Mesenchymal stem cell (in vitro differentiated cells and primary cell): ENCODE data around the gene EVI5.

Experiments
- DNase-seq: peaks from one replicate; pipeline ENCODE4 v3.0.0-alpha.2; 2013
- H2AFZ ChIP-seq: one replicate; pipeline ENCODE4 v1.6.1; 2013; ENCODE audit warnings: low read depth, mild to moderate bottlenecking, control low read depth, inconsistent platforms, low read length, moderate library complexity
- H2AK5ac ChIP-seq: 2 replicates; pipeline ENCODE4 v1.6.1; 2013; ENCODE audit warnings: low read length, moderate library complexity, mild to moderate bottlenecking, inconsistent platforms; ENCODE audit not compliant: severe bottlenecking
- H2BK120ac ChIP-seq: one replicate; pipeline ENCODE4 v1.6.1; 2013; ENCODE audit warnings: low read depth, mild to moderate bottlenecking, inconsistent platforms, low read length, moderate library complexity
- H2BK12ac ChIP-seq, 2 experiments: one replicate each; pipeline ENCODE4 v1.6.1; 2013; ENCODE audit warnings: inconsistent platforms in 2 of 2, low read length in 2 of 2, mild to moderate bottlenecking in 2 of 2, moderate library complexity in 2 of 2, control low read depth in 1 of 2
- H2BK15ac ChIP-seq: one replicate; pipeline ENCODE4 v1.6.1; 2013; ENCODE audit warnings: mild to moderate bottlenecking, low read depth, inconsistent platforms; ENCODE audit not compliant: poor library complexity, severe bottlenecking
- H2BK5ac ChIP-seq: 2 replicates; pipeline ENCODE4 v1.6.1; 2013; ENCODE audit warnings: low read depth, mild to moderate bottlenecking, low read length, control low read depth, inconsistent platforms; ENCODE audit not compliant: poor library complexity, severe bottlenecking
- H3K14ac ChIP-seq, 2 experiments: one replicate each; pipeline ENCODE4 v1.6.1; 2013; ENCODE audit warnings: inconsistent platforms in 2 of 2, low read length in 2 of 2, control low read depth in 1 of 2, mild to moderate bottlenecking in 1 of 2, moderate library complexity in 1 of 2
- H3K18ac ChIP-seq, 2 experiments: one replicate each; pipeline ENCODE4 v1.6.1; 2013; ENCODE audit warnings: inconsistent platforms in 2 of 2, low read length in 2 of 2, control low read depth in 1 of 2, low read depth in 1 of 2, mild to moderate bottlenecking in 1 of 2
- H3K23ac ChIP-seq, 2 experiments: one replicate each; pipeline ENCODE4 v1.6.1; 2013; ENCODE audit warnings: inconsistent platforms in 2 of 2, low read length in 2 of 2, mild to moderate bottlenecking in 2 of 2, moderate library complexity in 2 of 2, control low read depth in 1 of 2
- H3K27ac ChIP-seq: 2 replicates; pipeline ENCODE4 v1.5.1; 2013; ENCODE audit warnings: mild to moderate bottlenecking, moderate library complexity, low read length, control low read depth, inconsistent platforms; ENCODE audit not compliant: poor library complexity, severe bottlenecking
- H3K27me3 ChIP-seq, 2 experiments: 2 replicates each; pipeline versions ENCODE4 v1.6.1 to v1.7.0; 2013; ENCODE audit warnings: low read length in 2 of 2, mild to moderate bottlenecking in 2 of 2, moderate library complexity in 2 of 2, control low read depth in 1 of 2, inconsistent platforms in 1 of 2; ENCODE audit not compliant: control insufficient read depth in 1 of 2, insufficient read depth in 1 of 2
- H3K36me3 ChIP-seq, 2 experiments: 2 replicates each; pipeline versions ENCODE4 v1.6.1 to v1.7.0; 2013; ENCODE audit warnings: low read length in 2 of 2, control low read depth in 1 of 2, inconsistent platforms in 1 of 2, low read depth in 1 of 2, mild to moderate bottlenecking in 1 of 2; ENCODE audit not compliant: insufficient read depth in 2 of 2, control insufficient read depth in 1 of 2
- H3K4ac ChIP-seq, 2 experiments: one replicate each; pipeline ENCODE4 v1.6.1; 2013; ENCODE audit warnings: inconsistent platforms in 2 of 2, low read length in 2 of 2, mild to moderate bottlenecking in 2 of 2, moderate library complexity in 2 of 2, control low read depth in 1 of 2, low read depth in 1 of 2
- H3K4me1 ChIP-seq: 2 replicates; pipeline ENCODE4 v1.6.1; 2013; ENCODE audit warnings: low read depth, low read length, control low read depth; ENCODE audit not compliant: control insufficient read depth, insufficient read depth
- H3K4me2 ChIP-seq: 2 replicates; pipeline ENCODE4 v1.6.1; 2013; ENCODE audit warnings: low read length, mild to moderate bottlenecking, inconsistent platforms; ENCODE audit not compliant: poor library complexity, severe bottlenecking
- H3K4me3 ChIP-seq, 2 experiments: 2 replicates each; pipeline versions ENCODE4 v1.5.1 to v1.7.0; 2013; ENCODE audit warnings: low read length in 2 of 2, mild to moderate bottlenecking in 2 of 2, control low read depth in 1 of 2, low read depth in 1 of 2; ENCODE audit not compliant: insufficient read depth in 1 of 2
- H3K79me1 ChIP-seq: replicated peaks from 2 replicates; pipeline ENCODE4 v1.6.1; 2013; ENCODE audit warnings: mild to moderate bottlenecking, control low read depth, low read length, inconsistent platforms; ENCODE audit not compliant: poor library complexity, severe bottlenecking
- H3K9ac ChIP-seq: 2 replicates; pipeline ENCODE4 v1.7.0; 2013; ENCODE audit warnings: mild to moderate bottlenecking, low read length, moderate library complexity
- H3K9me3 ChIP-seq: 2 replicates; pipeline ENCODE4 v1.7.0; 2013; ENCODE audit warnings: mild to moderate bottlenecking, low read length; ENCODE audit not compliant: control insufficient read depth
- H4K8ac ChIP-seq: one replicate; pipeline ENCODE4 v1.6.1; 2013; ENCODE audit warnings: inconsistent platforms, mild to moderate bottlenecking, low read length, moderate library complexity
- H4K91ac ChIP-seq: one replicate; pipeline ENCODE4 v1.6.1; 2013; ENCODE audit warnings: mild to moderate bottlenecking, low read length, inconsistent platforms
- WGBS: methylation state at CpG from one replicate; pipeline ENCODE4 v1.1.7; 2013; ENCODE audit warnings: mixed read lengths; 5-methylcytosine and 5-hydroxymethylcytosine counted together

EVI5 gene

DNA sequence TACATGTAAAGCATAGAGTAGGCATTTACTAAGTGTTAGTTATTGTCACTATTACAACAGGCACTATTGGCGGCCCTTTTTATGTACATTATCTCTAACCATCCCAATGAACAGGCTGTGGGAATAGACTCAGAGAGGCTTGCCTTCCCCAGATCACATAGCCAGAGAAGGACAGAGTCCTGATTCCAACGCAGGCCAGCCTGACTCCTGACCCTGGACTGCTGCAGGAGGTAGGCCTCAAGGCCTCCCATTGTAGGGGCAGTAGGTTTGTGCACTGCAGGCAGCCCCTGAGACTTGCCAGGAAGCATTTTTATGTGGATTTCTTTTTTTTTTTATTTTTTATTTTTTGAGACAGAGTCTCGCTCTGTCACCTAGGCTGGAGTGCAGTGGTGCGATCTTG, 291.8 kb downstream of the EVI5 start:
- no peak overlapping the region for H4K8ac ChIP-seq
- no peaks in the 10 kb centered on the region for H3K79me1 ChIP-seq
- WGBS: 90% methylated on average over 4 of the region's 4 CpGs
- no peak overlapping the region for H3K4ac ChIP-seq
- H3K4me2 ChIP-seq: no peak overlapping the region
- H2AFZ ChIP-seq: no peak overlapping the region
- H3K27ac ChIP-seq: no peak overlapping the region
- H4K91ac ChIP-seq: no peak overlapping the region
- no peak overlapping the region for H3K4me3 ChIP-seq
- no peak overlapping the region for H3K18ac ChIP-seq
- H3K27me3 ChIP-seq: peaks cover 12 to 16% of the 10 kb centered on the region in 2 experiments
- no peak overlapping the region for H3K9ac ChIP-seq
- H2BK12ac ChIP-seq: no peak overlapping the region
- no peaks in the 10 kb centered on the region for H3K36me3 ChIP-seq
- DNase-seq: no peak
- no peak overlapping the region for H2BK5ac ChIP-seq
- no peak overlapping the region for H2AK5ac ChIP-seq
- H3K4me1 ChIP-seq: no peaks in the 10 kb centered on the region
- H3K14ac ChIP-seq: no peak overlapping the region
- H2BK120ac ChIP-seq: no peak overlapping the region
- H3K23ac ChIP-seq: no peak overlapping the region
- H2BK15ac ChIP-seq: no peak overlapping the region
- no peaks in the 10 kb centered on the region for H3K9me3 ChIP-seq

DNA sequence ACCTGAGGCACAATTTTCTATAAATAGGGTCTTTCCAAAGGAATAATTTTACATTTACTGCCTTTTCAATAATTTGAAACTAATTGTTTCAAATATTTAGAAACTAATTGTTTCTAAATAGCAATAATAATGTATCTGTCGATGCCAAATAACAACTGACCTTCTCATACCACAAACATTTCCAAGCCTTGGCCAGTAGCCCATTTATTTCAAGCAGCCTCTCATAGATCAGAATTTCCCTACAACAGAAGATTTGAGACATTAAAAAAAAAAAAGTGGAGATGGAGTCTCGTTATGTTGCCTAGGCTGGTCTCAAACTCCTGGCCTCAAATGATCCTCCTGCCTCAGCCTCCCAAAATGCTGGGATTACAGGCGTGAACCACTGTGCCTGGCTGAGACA, 296.1 kb downstream of the EVI5 start:
- Histone ChIP-seq H3K9ac (no peak overlapping the region), H3K79me1 (no peaks in the 10 kb centered on the region), H4K8ac (no peak overlapping the region), H3K27ac (no peak overlapping the region), H2BK5ac (no peak overlapping the region), H2BK12ac (no peak overlapping the region), H4K91ac (no peak overlapping the region), H3K4ac (no peak overlapping the region), H3K14ac (no peak overlapping the region), H2AFZ (no peak overlapping the region), H3K9me3 (no peaks in the 10 kb centered on the region), H2BK15ac (no peak overlapping the region), H3K27me3 (peaks cover 44 to 54% of the 10 kb centered on the region in 2 experiments), H3K23ac (no peak overlapping the region), H3K18ac (no peak overlapping the region), H3K4me3 (no peak overlapping the region), H3K4me2 (no peak overlapping the region), H3K4me1 (peaks cover 29% of the 10 kb centered on the region), H3K36me3 (no peaks in the 10 kb centered on the region), H2AK5ac (no peak overlapping the region), H2BK120ac (no peak overlapping the region)
- 100% methylated on average over 1 of the region's 3 CpGs for WGBS
- no peak for DNase-seq

GRCh38 chr1:92488416-92488815, 296.5 kb downstream of the EVI5 start:
- H3K23ac ChIP-seq: no peak overlapping the region
- H2BK5ac ChIP-seq: no peak overlapping the region
- H2BK12ac ChIP-seq: no peak overlapping the region
- H2BK120ac ChIP-seq: no peak overlapping the region
- DNase-seq: no peak
- H3K27me3 ChIP-seq: peaks cover 48 to 58% of the 10 kb centered on the region in 2 experiments
- no peaks in the 10 kb centered on the region for H3K79me1 ChIP-seq
- H4K8ac ChIP-seq: no peak overlapping the region
- H3K18ac ChIP-seq: no peak overlapping the region
- no peaks in the 10 kb centered on the region for H3K9me3 ChIP-seq
- H3K4me3 ChIP-seq: no peak overlapping the region
- H3K36me3 ChIP-seq: no peaks in the 10 kb centered on the region
- H3K4me2 ChIP-seq: no peak overlapping the region
- no peak overlapping the region for H3K9ac ChIP-seq
- no peak overlapping the region for H3K14ac ChIP-seq
- H2AFZ ChIP-seq: no peak overlapping the region
- no peak overlapping the region for H4K91ac ChIP-seq
- 69% methylated on average over 1 of the region's 3 CpGs for WGBS
- no peak overlapping the region for H2BK15ac ChIP-seq
- no peak overlapping the region for H3K27ac ChIP-seq
- H3K4ac ChIP-seq: no peak overlapping the region
- no peak overlapping the region for H2AK5ac ChIP-seq
- peaks cover 34% of the 10 kb centered on the region for H3K4me1 ChIP-seq

DNA sequence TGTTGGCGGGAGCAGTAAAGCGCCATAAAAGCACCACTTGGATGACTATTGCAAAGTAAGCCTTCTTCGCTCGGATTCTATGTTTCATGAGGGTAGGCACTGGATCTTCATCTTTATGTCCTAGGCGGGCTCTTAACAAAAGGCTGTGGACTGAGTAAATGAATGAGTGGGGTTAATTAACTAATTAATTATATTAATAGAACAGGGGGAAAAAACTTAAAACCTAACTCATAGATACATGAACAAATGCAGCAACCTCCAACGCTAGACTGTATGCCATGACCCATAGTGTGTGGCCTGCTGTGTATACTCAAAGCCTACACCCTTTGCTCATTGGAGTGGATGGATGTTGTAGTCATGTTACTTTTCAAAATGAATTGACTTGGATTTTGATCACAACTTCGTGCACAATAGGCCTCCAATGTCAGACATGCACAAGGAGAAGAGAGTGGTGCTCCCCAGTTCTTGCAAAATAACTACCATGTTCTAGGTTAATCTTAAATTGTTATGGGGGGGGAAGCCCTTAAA, 297.8 kb downstream of the EVI5 start:
- H3K23ac ChIP-seq: no peak overlapping the region
- H4K8ac ChIP-seq: no peak overlapping the region
- no peaks in the 10 kb centered on the region for H3K36me3 ChIP-seq
- H2BK12ac ChIP-seq: no peak overlapping the region
- H2BK5ac ChIP-seq: no peak overlapping the region
- H3K27ac ChIP-seq: no peak overlapping the region
- no peaks in the 10 kb centered on the region for H3K9me3 ChIP-seq
- H3K4me3 ChIP-seq: peak overlapping the region in 1 of 2 experiments; percentile 65
- H3K27me3 ChIP-seq: peaks cover 61 to 71% of the 10 kb centered on the region in 2 experiments
- H3K4ac ChIP-seq: no peak overlapping the region
- H3K18ac ChIP-seq: no peak overlapping the region
- no peak overlapping the region for H2AK5ac ChIP-seq
- no peaks in the 10 kb centered on the region for H3K79me1 ChIP-seq
- peaks cover 46% of the 10 kb centered on the region for H3K4me1 ChIP-seq
- H3K9ac ChIP-seq: no peak overlapping the region
- 26% methylated on average over 6 of the region's 7 CpGs for WGBS
- no peak overlapping the region for H2BK15ac ChIP-seq
- peak overlapping the region; percentile 91 for H3K4me2 ChIP-seq
- H3K14ac ChIP-seq: no peak overlapping the region
- no peak overlapping the region for H4K91ac ChIP-seq
- no peak overlapping the region for H2AFZ ChIP-seq
- DNase-seq: no peak
- no peak overlapping the region for H2BK120ac ChIP-seq
